ENCODE data around the gene PTGIS. TPM values are rescaled to one million over a fixed set of nuclear protein-coding genes. Genes with fewer than 3 reads are reported as not detected.
"Not testable (repeated sequence)": the region's sequence is repeated elsewhere in the genome, so short reads cannot be mapped to it uniquely, and the experiment has no call there.

Gene PTGIS
- total RNA-seq, 1 experiment from 2014 or later, result 20.0 TPM

GRCh38 chr20:49615401-49616153, 47.6 kb upstream of the PTGIS start:
- no peak overlapping the region for H2AK5ac ChIP-seq (ENCODE audit: insufficient read length, low read length)
- WGBS (ENCODE audit: extremely low coverage, insufficient read length, low lambda C conversion rate), result no CpG with 5 or more reads among the region's 15 CpGs
- H3K23ac ChIP-seq (ENCODE audit: insufficient read length, low read depth, low read length), result no peak overlapping the region
- no peaks in the 10 kb centered on the region for H3K27me3 ChIP-seq (ENCODE audit: insufficient read depth, low read length)
- no peaks in the 10 kb centered on the region for H4K20me1 ChIP-seq (ENCODE audit: control insufficient read depth, insufficient read depth, insufficient read length)
- H3K4me1 Mint-ChIP-seq, result peaks cover 4% of the 10 kb centered on the region in 2 experiments
- H4K91ac ChIP-seq (ENCODE audit: insufficient read length, low read depth, low read length), result no peak overlapping the region
- H2BK12ac ChIP-seq (ENCODE audit: insufficient read length, low read depth, low read length), result no peak overlapping the region
- H3K18ac ChIP-seq (ENCODE audit: insufficient read length, low read depth, low read length), result no peak overlapping the region
- H2BK15ac ChIP-seq (ENCODE audit: low read depth, low read length), result no peak overlapping the region
- H2BK5ac ChIP-seq (ENCODE audit: insufficient read length, low read length), result no peak overlapping the region
- no peaks in the 10 kb centered on the region for H3K9me3 ChIP-seq (ENCODE audit: control insufficient read depth, low read depth, low read length)
- H3K79me1 ChIP-seq (ENCODE audit: insufficient read depth, low read depth, low read length, poor library complexity, severe bottlenecking), result no peaks in the 10 kb centered on the region
- H3K4me2 ChIP-seq (ENCODE audit: insufficient read depth, insufficient read length, low read length), result no peak overlapping the region
- H4K5ac ChIP-seq (ENCODE audit: insufficient read length, low read depth, low read length), result no peak overlapping the region
- H3K23me2 ChIP-seq (ENCODE audit: insufficient read length, low read depth, low read length, poor library complexity, severe bottlenecking), result peaks cover 4% of the 10 kb centered on the region
- H3K79me2 ChIP-seq (ENCODE audit: insufficient read depth, low read length), result no peaks in the 10 kb centered on the region
- no peak overlapping the region for H3K27ac ChIP-seq (ENCODE audit: insufficient read length, low read depth, low read length)
- H3T11ph ChIP-seq (ENCODE audit: low read length), result no peak overlapping the region
- no peak overlapping the region for H3K27ac Mint-ChIP-seq
- no peak overlapping the region for H3K4ac ChIP-seq (ENCODE audit: low read depth, low read length)
- H3K14ac ChIP-seq (ENCODE audit: insufficient read depth, low read length), result no peak overlapping the region
- no peak for DNase-seq
- no peak overlapping the region for H3K4me3 Mint-ChIP-seq
- no peak overlapping the region for H3K56ac ChIP-seq (ENCODE audit: insufficient read length, low read depth, low read length)
- H3K4me1 ChIP-seq (ENCODE audit: insufficient read depth, low read length), result no peaks in the 10 kb centered on the region
- H3K27me3 Mint-ChIP-seq (ENCODE audit: low read depth), result peaks cover 4% of the 10 kb centered on the region
- no peaks in the 10 kb centered on the region for H3K36me3 Mint-ChIP-seq (ENCODE audit: insufficient read depth in 1 of 3, low read depth in 3 of 3)
- H2BK120ac ChIP-seq (ENCODE audit: low read depth, low read length, poor library complexity, severe bottlenecking), result no peak overlapping the region
- no peak overlapping the region for H2AFZ ChIP-seq (ENCODE audit: low read length)
- no peak overlapping the region for H3K9ac ChIP-seq (ENCODE audit: extremely low read depth, insufficient read length, low read length)
- no peak for TF ChIP-seq CTCF (conservative IDR thresholded peaks at IDR 0.05)
- no peak overlapping the region for H2BK20ac ChIP-seq (ENCODE audit: low read depth, low read length, poor library complexity, severe bottlenecking)
- H4K8ac ChIP-seq (replicated peaks; ENCODE audit: insufficient read length, low read depth, low read length), result no peak overlapping the region
- no peaks in the 10 kb centered on the region; a peak in 1 of 5 replicates for H3K9me3 Mint-ChIP-seq

DNA sequence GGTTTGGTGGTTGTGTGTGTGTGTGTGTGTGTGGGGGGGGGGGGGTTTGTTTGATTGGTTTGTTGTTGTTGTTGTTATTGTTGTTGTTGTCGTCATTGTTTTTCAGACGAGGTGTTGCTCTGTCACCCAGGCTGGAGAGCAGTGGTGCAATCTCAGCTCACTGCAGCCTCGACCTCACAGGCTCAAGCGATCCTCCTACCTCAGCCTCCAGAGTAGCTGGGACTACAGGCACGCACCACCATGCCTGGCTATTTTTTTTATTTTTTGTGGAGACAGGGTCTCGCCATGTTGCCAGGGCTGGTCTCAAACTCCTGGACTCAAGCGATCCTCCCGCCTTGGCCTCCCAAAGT, 47.1 kb upstream of the PTGIS start:
- not testable (repeated sequence) for H2BK5ac ChIP-seq (ENCODE audit: insufficient read length, low read length); H3K14ac ChIP-seq (ENCODE audit: insufficient read depth, low read length); DNase-seq; H3K23ac ChIP-seq (ENCODE audit: insufficient read length, low read depth, low read length); H3K56ac ChIP-seq (ENCODE audit: insufficient read length, low read depth, low read length); H4K91ac ChIP-seq (ENCODE audit: insufficient read length, low read depth, low read length); H4K20me1 ChIP-seq (ENCODE audit: control insufficient read depth, insufficient read depth, insufficient read length); H3T11ph ChIP-seq (ENCODE audit: low read length); H3K9me3 ChIP-seq (ENCODE audit: control insufficient read depth, low read depth, low read length); H3K27me3 Mint-ChIP-seq (ENCODE audit: low read depth); H3K18ac ChIP-seq (ENCODE audit: insufficient read length, low read depth, low read length); H3K4ac ChIP-seq (ENCODE audit: low read depth, low read length); H3K9me3 Mint-ChIP-seq; H4K8ac ChIP-seq (replicated peaks; ENCODE audit: insufficient read length, low read depth, low read length); H2AFZ ChIP-seq (ENCODE audit: low read length); H3K79me1 ChIP-seq (ENCODE audit: insufficient read depth, low read depth, low read length, poor library complexity, severe bottlenecking); H2BK120ac ChIP-seq (ENCODE audit: low read depth, low read length, poor library complexity, severe bottlenecking); H3K27ac Mint-ChIP-seq; H3K79me2 ChIP-seq (ENCODE audit: insufficient read depth, low read length); H3K9ac ChIP-seq (ENCODE audit: extremely low read depth, insufficient read length, low read length); H2BK15ac ChIP-seq (ENCODE audit: low read depth, low read length); H3K4me1 ChIP-seq (ENCODE audit: insufficient read depth, low read length); H3K4me1 Mint-ChIP-seq; H2AK5ac ChIP-seq (ENCODE audit: insufficient read length, low read length); H3K27me3 ChIP-seq (ENCODE audit: insufficient read depth, low read length); H3K36me3 Mint-ChIP-seq (ENCODE audit: insufficient read depth in 1 of 3, low read depth in 3 of 3); H3K27ac ChIP-seq (ENCODE audit: insufficient read length, low read depth, low read length); H2BK20ac ChIP-seq (ENCODE audit: low read depth, low read length, poor library complexity, severe bottlenecking); H4K5ac ChIP-seq (ENCODE audit: insufficient read length, low read depth, low read length); H2BK12ac ChIP-seq (ENCODE audit: insufficient read length, low read depth, low read length); H3K23me2 ChIP-seq (ENCODE audit: insufficient read length, low read depth, low read length, poor library complexity, severe bottlenecking); H3K4me3 Mint-ChIP-seq; H3K4me2 ChIP-seq (ENCODE audit: insufficient read depth, insufficient read length, low read length)
- WGBS (ENCODE audit: extremely low coverage, insufficient read length, low lambda C conversion rate), result no CpG with 5 or more reads among the region's 8 CpGs

Data from H9 (cell line).